Panc1 (cell line): Measurements from ENCODE around the gene CDKL1.

Experiments used
- CTCF ChIP-seq: fragments of 450-650 bp; IDR thresholded peaks from 2 replicates; pipeline ENCODE4 v1.5.1; 2017; ENCODE audit warnings: mild to moderate bottlenecking
- TCF7L2 ChIP-seq: IDR thresholded peaks from 2 replicates; pipeline ENCODE4 v1.6.1; 2011; ENCODE audit warnings: mild to moderate bottlenecking, low read depth, low read length, inconsistent platforms

GRCh38 chr14:50373959-50374358, 22.7 kb downstream of the CDKL1 start:
- TF ChIP-seq CTCF (no peak), TCF7L2 (no peak)
